Measurements from ENCODE around the gene TM7SF3.

Gene TM7SF3

DNA sequence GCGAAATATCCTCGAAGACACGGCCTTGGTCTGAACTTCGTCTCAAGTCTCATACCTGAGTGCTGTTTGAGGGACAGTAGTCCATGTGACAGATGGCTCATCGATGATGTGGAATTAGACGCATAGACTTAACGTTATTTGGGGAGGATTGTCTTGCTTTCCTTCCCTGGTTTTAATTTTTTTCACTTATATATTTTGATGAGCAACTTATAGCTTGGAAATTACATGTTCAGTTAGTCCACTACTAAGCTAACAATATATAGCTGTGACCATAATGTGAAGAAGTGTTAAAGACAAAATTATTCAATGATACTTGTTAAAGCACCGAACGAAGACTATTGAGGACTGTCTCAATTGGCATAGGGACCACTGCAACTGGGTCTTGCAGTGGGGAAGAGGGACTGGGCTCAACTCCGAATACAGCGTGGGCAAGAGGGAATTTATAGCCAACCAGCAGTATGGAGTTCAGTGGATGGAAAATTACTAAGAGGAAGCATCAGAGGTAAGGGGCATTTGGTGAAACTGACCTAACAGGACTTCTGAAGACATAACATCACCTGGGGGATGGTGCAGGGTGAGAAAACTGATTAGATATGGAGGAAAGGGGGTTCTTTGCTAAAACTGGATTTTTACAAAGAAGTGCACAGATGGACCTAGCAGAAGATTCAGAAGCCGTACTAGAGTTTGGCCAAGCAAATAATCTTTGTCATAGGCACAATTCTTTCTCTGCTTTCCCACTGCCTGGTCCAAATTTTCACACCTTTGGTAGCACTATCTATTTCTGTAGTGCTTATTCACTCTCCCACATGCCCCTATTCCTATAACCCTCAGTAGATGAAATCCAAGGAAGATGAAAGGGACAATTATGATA is 910 bp upstream of the TM7SF3 start:
- DNase-seq, result peak in 3 of 4 experiments; percentile 2 to 14 (median 12)

DNA sequence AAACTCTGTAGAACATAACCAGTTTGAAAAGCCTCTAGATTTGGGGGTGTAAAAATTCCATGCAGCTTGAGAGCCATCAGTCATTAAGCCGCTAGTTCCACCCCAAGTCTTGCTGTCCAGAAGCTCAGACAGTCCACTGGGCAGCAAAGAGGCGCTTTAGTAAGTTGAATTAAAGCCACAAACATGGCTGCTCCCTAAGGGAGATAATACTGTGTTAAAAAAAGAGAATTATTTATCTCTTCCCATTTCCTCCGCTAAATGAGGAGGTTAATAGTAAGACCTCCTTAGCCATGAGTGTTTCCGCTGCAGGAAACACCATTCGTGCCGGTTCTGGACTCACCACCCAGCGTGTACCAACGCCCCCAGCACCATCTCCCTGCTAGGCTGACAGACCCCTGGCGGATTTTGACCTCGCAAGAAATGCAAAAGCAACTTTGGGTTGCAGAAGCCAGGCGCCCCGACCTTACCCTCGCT is 536 bp downstream of the TM7SF3 start:
- peak; percentile 37 to 48 (median 43) for DNase-seq

DNA sequence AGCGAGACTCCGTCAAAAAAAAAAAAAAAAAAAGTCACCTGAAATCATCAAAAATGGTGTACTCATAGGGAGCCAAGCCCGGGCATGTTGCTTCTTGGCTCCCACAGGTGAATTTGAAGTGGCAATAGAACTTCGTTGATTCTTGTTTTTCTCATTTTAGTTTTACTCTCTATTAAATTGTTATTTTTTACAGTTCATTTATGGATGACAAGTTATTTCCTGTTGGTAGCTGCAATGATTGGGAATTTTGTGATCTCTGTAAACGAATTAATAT is 1.3 kb downstream of the TM7SF3 start:
- DNase-seq, result no peak

DNA sequence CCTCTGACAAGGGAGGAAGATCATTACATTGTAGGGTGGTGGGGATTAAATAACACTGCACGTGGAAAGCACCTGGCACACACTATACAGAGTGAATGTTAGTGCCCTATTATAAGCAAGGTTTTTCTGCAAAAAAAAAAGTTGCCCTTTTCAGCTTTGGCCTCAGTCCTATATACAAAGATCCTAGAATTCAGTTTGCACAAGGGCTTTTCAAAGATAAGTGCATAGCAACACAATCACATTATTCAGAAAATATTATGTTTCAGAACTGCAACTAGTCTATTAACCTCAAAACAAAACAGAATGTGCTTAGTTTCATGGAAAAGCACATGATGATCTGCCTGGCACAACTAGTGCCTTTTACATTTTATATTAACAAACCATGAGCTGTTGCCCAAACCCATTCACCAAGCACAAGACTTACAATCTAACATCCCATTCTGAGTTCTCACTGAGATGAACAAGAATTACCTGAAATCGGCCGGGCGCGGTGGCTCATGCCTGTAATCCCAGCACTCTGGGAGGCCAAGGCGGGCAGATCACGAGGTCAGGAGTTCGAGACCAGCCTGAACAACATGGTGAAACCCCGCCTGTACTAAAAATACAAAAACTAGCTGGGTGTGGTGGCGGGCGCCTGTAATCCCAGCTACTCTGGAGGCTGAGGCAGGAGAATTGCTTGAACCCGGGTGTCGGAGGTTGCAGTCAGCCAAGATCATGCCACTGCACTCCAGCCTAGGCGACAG is 1.8 kb downstream of the TM7SF3 start:
- DNase-seq, result no peak

DNA sequence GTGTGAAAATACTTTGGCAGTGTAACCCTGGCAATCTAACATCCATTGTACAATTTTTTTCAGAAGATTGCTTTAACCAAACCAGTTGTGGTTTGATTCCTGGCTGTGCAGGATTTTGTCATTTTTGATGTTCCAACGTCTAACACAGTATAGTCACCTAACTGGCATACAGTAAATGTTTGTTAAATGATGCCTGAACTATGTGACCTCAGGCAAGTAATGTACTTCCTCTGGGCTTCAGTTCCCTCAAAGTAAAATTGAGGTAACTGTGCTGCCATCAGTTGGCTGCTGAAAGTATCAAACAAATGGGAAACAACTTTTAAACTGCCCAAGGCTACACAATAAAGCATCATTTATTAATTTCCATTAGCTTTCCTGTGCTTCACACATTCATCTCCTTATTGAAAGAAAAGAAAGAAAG is 4.3 kb downstream of the TM7SF3 start:
- peak in 3 of 4 experiments; percentile 22 to 56 (median 43) for DNase-seq

DNA sequence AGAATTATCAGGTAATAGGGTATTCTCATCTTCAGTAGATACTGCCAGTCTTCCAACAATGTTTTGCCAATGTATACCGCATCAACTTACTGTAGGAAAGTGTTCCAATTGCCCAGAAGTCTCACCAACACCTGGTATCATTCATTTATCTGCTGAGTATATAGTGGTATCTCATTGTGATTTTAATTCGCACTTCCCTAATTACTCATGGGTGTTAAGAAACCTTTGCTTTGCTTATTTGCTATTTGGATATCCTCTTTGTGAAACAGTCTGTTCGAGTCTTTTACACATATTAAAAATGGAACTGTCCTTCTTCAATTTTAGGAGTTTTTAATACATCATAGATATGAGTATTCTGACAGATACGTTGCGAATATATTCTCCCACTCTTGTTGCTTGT is 6.1 kb downstream of the TM7SF3 start:
- DNase-seq, result peak in 2 of 4 experiments; percentile 37 to 40

DNA sequence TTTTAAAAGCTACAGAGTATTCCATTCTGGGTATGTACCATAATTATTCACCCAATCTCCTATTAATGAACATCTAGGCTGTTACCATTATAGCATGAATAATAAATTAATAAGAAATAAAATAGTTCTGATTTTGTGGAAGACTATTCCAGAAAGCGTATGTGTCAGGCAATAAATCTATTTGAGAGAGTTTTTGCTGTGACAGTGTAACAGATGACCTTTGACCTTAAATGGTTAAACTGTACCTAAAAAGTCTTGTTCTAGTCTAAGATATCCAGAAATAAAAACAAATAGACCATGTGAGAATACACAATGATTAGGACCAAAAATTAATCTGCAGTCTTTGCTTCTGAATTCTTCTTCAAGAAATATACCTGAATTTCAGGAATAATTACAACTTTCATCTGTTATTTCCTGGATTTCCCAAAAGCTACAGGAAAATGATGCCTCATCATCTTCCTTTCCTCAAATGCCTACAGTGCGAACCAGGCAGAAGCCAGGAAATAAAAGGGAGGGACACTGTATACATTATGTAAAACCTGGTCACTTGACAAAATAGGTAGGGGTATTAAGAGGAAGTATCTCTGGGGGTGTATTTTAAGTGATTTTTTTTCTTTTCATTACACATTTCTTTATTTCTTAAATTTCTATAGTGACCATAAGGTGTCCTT is 7.3 kb downstream of the TM7SF3 start:
- DNase-seq, result no peak

DNA sequence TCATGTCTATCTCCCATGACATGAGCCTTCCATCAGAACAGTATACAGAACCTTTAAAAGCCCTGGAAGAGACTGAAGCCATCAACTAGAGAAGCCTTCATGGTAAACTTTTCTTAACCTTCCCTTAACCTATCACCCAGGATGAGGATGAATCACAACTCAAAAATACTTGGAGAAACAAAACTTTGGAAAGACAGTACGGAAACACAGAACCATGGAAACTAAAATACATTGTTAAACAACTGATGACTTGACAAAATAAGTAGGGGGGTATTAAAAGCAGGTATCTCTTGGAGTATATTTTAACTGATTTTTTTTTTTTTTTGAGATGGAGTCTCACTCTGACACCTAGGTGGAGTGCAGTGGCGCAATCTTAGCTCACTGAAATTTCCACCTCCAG is 8.7 kb downstream of the TM7SF3 start:
- DNase-seq, result no peak

DNA sequence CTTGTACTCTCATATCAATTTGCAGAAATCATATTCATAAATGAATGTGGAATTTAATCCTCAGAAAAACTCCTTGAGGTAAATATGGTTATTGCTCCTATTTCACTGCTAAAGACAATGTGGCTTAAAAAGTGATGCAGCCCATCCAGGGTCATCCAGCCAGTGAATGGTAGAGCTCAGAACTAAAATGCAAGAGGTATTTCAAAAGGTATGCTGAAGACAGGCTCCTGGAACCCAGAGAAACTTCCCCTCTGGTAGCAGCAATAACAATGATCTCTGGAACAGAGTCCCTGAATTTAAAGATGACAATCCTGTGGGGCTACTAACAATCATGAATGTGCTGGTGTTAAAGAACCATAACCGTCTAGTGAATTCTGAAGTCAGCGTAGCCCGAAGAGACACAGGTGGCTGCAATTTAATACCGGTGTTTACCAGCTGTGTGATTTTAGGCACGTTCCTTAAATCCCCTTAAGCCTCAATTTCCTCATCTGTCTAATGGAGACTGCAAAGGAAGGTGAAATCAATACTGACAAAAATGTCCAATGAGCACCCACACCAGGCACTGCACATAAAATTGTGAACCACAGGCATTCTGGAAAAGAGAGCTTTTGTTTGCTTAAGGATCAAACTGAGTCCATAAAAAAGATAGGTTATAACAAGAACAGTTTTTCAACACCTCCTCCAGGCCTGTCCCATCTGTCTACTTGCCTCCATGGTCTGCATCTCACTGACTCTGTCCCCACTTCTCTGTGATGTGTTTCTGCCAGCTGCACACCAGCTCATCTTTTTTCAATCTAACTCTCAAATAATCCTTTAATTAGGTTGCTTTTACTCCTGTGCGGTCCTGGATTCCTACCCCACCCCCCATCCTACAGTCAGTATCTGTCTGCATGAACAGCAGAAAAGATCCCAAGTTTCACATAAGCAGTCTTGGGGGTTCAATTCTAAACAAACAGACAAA is 10.5 kb downstream of the TM7SF3 start:
- DNase-seq, result no peak

DNA sequence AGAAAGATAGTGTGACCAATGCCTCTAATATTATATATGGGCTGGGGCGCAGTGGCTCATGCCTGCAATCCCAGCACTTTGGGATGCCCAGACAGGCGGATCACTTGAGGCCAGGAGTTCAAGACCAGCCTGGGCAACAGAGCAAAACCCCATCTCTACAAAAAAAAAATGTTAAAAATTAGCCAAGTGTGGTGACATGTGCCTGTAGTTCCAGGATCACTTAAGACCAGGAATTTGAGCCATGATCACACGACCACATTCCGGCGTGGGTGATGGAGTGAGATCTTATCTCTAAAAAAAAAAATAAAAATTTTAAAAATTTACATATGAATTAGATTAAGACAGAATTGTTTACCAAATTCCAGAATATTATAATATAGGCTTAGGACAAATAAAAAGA is 12.0 kb downstream of the TM7SF3 start:
- no peak for DNase-seq

DNA sequence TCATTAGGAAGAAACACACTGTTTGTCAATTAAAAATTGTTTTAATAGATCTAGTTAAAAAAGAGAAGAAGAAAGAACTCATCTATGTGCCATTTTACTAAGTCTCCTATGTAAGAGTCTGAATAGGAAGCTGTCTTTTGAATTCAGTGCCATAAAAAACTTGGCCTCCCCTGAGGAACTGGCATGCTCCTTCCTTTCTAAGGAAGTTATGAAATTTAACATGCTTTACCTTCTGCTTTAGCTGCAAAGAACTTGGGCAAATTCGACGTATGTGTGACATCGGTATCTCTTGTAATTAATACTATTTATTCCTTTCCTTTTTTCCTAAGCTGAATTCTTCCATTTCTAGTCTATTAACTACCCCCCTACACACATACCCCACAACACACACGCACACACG is 12.5 kb downstream of the TM7SF3 start:
- peak in 3 of 4 experiments; percentile 22 to 63 (median 57) for DNase-seq

DNA sequence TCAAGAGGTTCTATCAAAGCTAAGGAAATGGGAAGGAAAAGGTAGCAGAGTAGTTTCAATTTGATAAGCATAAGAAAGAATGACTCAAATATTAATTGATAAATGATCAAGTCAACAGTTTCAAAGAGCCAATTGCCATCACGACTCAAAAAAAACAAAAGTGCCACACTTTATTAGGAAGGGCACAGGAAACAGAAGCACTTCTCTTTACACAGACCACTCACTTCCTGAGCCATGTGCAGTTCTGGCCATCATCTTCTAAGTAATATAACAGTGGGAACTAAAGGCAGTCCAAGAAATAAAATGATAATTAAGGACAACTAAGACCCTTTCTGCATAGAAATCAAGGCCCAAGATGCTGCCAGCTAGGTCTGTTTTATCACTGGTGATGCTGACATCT is 13.2 kb downstream of the TM7SF3 start:
- peak in 2 of 4 experiments; percentile 19 to 28 for DNase-seq

DNA sequence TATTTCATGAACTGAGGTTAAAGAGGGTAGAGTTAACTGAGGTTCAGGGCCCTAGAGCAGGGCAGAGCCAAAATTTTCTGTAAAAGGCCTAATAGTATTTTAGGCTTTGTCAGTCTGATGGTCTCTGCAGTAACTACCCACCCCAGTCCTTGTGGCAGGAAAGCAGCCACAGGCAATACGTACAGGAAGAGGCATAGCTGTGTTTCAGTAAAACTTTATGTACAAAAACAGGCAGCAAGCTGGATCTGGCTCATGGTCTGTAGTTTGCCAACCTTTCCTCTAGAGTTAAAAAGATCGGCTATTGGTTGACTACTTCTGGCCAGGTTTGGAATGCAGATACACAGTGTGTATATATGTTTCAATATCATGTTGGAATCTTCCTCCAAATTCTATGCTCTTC is 17.2 kb downstream of the TM7SF3 start:
- DNase-seq, result peak in 2 of 4 experiments; percentile 12 to 22

DNA sequence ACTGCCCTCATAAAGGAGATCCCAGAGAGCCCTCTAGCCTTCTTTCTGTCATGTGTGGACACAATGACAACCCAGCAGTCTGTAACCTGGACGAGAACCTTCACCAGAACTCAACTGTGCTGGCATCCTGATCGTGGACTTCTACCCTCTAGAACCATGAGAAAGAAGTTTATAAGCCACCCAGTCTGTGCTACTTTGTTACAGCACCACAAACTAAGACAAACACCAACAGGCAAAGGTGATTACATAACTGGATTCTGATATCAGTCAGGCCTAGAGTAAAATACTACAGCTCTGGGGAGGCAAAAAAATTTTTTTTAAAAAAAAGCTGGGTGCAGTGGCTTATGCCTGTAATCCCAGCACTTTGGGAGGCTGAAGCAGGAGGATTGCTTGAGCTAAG is 18.5 kb downstream of the TM7SF3 start:
- DNase-seq, result no peak

DNA sequence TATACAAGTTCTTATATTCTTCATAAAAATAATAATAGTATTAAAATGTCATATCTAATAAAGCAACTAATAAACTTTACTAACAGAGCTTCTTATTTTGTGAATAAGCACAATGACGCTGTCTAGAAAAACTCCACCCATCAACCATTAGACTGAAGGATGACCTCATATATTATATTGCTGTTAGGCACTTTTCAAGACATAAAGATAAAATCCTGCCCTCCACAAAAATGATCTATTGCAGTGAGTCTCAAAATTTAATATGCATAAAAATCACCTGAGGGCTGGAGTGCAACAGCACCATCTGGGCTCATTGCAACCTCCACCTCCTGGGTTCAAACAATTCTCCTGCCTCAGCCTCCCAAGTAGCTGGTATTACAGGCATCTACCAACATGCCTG is 20.1 kb downstream of the TM7SF3 start:
- no peak for DNase-seq

DNA sequence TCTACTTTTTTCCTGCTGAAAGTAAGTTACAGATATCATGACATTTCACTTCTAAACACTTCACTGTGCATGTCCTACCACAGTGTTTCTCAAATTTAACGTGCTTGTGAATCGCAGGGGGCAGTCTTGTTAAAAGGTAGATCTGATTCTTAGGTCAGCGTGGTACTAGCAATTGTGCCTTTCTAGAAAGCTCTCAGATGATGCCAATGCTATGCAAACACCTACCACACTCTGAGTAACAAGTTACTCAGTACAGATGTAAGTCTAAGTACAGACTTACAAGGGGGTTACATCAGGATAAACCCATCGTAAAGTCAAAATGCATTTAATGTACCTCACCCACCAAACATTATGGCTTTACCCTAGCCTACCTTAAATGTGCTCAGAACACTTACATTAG is 22.4 kb downstream of the TM7SF3 start:
- DNase-seq, result no peak

DNA sequence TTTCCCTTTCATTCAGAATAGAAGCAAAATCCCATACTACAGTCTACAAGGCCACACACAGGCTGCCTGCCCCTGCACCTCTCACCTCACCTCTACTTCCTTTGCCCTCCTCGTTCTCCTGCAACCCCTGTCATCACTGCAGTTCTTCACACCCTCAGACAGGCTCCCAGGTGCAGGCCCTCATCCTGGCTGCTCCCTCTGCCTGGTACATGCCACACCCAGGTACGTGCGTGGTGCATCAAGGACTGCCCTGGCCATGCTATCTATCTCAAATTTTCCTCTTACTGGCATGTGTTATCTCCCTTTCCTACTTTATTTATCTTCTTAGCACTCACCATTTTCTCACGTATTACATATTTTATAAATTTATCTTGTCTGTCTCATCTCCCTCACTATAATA is 24.3 kb downstream of the TM7SF3 start:
- DNase-seq, result no peak

DNA sequence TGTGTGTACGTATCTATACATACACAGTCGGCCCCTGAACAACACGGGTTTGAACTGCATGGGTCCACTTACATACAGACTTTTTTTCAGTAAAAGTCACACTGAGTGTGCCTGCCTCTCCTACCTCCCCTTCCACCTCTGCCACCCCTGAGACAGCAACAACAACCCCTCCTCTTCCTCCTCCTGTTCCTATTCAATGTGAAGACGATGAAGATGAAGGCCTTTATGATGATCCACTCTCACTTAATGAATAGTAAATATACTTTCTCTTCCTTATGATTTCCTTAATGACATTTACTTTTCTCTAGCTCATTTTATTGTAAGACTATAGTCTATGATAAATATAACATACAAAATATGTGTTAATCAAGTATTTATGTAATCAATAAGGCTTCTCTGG is 25.5 kb downstream of the TM7SF3 start:
- DNase-seq, result no peak

DNA sequence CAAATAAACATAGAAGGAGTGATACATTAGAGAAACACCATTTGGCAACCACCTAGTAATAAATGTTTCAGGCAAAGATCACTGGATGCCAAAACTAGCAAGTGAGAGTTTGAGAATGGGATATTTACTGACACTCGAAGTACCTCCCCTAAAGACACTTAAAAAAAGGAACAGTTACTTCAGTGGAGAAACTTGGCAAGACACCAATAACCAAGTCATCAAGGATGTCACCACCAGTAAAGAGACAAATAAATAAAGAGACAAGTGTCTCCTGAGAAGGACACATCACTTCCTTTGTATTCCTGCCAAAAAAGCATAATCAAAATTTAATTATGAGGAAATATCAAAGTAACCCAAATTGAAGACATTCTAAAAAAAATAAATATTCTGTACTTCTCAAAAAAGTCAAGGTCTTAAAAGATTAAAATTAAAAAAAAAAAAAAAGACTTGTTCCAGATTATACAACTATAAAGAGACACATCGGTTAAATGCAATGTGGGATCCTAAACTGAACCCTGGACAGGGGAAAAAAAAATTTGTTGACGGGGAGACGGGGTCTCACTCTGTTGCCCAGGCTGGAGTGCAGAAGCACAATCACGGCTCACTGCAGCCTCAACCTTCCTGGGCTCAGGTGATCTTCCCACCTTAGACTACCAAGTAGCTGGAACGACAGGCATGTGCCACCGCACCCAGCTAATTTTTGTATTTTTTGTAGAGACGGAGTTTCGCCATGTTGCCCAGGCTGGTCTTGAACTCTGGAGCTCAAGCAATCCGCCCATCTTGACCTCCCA is 26.4 kb downstream of the TM7SF3 start:
- DNase-seq, result peak; percentile 57 to 86 (median 74)

DNA sequence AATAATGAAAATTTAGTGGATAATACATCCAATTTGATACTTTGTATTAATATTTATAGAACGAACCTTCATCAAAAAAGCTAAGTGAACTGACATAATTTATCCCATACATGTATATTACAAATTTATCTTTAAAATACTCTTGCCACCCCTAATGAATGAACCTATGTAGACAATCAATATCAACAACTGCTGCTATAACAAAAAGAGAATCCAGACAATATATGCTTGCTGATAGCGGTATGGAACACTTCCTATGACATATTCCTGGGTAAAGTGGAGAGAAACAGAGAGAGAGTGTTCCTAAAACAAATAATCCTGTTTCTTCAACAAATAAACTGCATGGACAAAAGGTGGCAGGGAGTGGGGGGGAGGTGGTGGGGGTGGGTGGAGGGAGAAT is 31.3 kb downstream of the TM7SF3 start:
- no peak for DNase-seq

DNA sequence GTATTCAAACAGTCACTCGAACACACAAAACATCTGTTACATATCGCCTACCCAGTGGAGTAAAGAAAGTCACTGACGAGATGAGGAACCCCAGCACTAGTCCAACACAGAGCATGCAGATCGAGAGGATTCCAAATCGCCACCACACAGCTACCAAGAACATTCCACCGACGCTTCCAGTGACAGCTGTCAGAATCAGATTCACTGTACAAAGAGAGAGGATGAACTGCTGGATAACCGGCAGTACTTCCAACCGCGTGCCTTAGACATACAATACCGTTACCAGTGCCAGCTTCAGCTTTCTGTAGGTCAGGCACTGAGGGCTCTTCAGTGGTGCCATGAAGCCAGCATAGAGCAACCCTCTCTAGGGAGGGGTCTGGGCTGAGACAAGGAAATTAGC is 34.5 kb downstream of the TM7SF3 start:
- DNase-seq, result no peak

Measured in suppressor macrophage (primary cell).